SK-N-SH (cell line): ENCODE measurements around the gene KCTD11. TPM values are rescaled to one million over a fixed set of nuclear protein-coding genes. Genes with fewer than 3 reads are reported as not detected.

ENCODE experiments used
- CTCF ChIA-PET: fragments of 300-600, 350-600 bp; formaldehyde crosslinking; extraction: SDS; loops from one replicate; lab custom pipeline; 2021; lab: Yijun Ruan, JAX
- POLR2A ChIA-PET: fragments of 350-600 bp; sonication (Branson Sonifier 250); formaldehyde crosslinking; extraction: SDS; loops from one replicate; lab custom pipeline; 2020; ENCODE audit warnings: antibody characterized with exemption, inconsistent platforms; lab: Yijun Ruan, JAX
- DNase-seq: peaks from one replicate; pipeline ENCODE4 v3.0.0; 2012
- H2AFZ ChIP-seq: fragments of 200-600 bp; sonication (generic); 2 replicates; pipeline ENCODE4 v1.8.1; 2016; ENCODE audit warnings: antibody characterized with exemption, mild to moderate bottlenecking, low read depth
- H3F3A ChIP-seq: fragments of 200-600 bp; sonication (generic); replicated peaks from 2 replicates; pipeline ENCODE3; 2016; ENCODE audit warnings: antibody characterized with exemption, mild to moderate bottlenecking; ENCODE audit not compliant: insufficient read depth
- H3K27ac ChIP-seq, 2 experiments: fragments of 200-500 bp in 1 of 2; fragments of 200-600 bp in 1 of 2; sonication (Bioruptor generic) in 1 of 2; sonication (generic), shearing (Covaris generic) in 1 of 2; 2 replicates each; pipeline versions ENCODE4 v1.5.1 to v1.6.1; 2014 to 2016; ENCODE audit warnings: low read depth in 2 of 2, inconsistent platforms in 1 of 2, low read length in 1 of 2, mild to moderate bottlenecking in 1 of 2, mixed read lengths in 1 of 2
- H3K27me3 ChIP-seq: fragments of 200-600 bp; sonication (generic), shearing (Covaris generic); 2 replicates; pipeline ENCODE4 v1.6.1; 2016; ENCODE audit warnings: mixed run types; ENCODE audit not compliant: insufficient read depth
- H3K36me3 ChIP-seq, 2 experiments: fragments of 200-500 bp in 1 of 2; fragments of 200-600 bp in 1 of 2; sonication (Bioruptor generic) in 1 of 2; sonication (generic) in 1 of 2; replicated peaks in 1 of 2; 2 replicates each; pipeline versions ENCODE3 to v1.5.1; 2014 to 2016; ENCODE audit warnings: low read length in 1 of 2, mild to moderate bottlenecking in 1 of 2; ENCODE audit not compliant: insufficient read depth in 2 of 2, control insufficient read depth in 1 of 2
- H3K4me1 ChIP-seq, 2 experiments: fragments of 200-500 bp in 1 of 2; fragments of 200-600 bp in 1 of 2; sonication (Bioruptor generic) in 1 of 2; sonication (generic), shearing (Covaris generic) in 1 of 2; 2 replicates each; pipeline versions ENCODE4 v1.5.1 to v1.6.1; 2014 to 2016; ENCODE audit warnings: low read depth in 1 of 2, low read length in 1 of 2, mixed run types in 1 of 2; ENCODE audit not compliant: insufficient read depth in 2 of 2, control insufficient read depth in 1 of 2
- H3K4me2 ChIP-seq: fragments of 200-600 bp; sonication (generic), shearing (Covaris generic); 2 replicates; pipeline ENCODE4 v1.6.1; 2017; ENCODE audit warnings: mixed run types
- H3K4me3 ChIP-seq, 2 experiments: fragments of 200-500 bp in 1 of 2; fragments of 200-600 bp in 1 of 2; sonication (Bioruptor generic) in 1 of 2; sonication (generic), shearing (Covaris generic) in 1 of 2; 2 replicates each; pipeline versions ENCODE4 v1.5.1 to v1.8.1; 2014 to 2016; ENCODE audit warnings: low read depth in 2 of 2, inconsistent platforms in 1 of 2, low read length in 1 of 2, mild to moderate bottlenecking in 1 of 2, mixed read lengths in 1 of 2, moderate library complexity in 1 of 2
- H3K79me2 ChIP-seq: fragments of 200-600 bp; sonication (generic); 2 replicates; pipeline ENCODE4 v1.8.1; 2017; ENCODE audit warnings: mild to moderate bottlenecking; ENCODE audit not compliant: insufficient read depth
- H3K9ac ChIP-seq: fragments of 200-600 bp; sonication (generic); 2 replicates; pipeline ENCODE4 v1.6.1; 2017; ENCODE audit warnings: mixed run types
- H3K9me2 ChIP-seq: fragments of 200-600 bp; sonication (generic); 2 replicates; pipeline ENCODE4 v1.6.1; 2017; ENCODE audit warnings: mixed run types
- H3K9me3 ChIP-seq: fragments of 200-600 bp; sonication (generic); 2 replicates; pipeline ENCODE4 v1.6.1; 2017; ENCODE audit warnings: mixed run types, mild to moderate bottlenecking, moderate library complexity
- H4K20me1 ChIP-seq: fragments of 200-600 bp; sonication (generic); 2 replicates; pipeline ENCODE4 v1.6.1; 2017; ENCODE audit warnings: mild to moderate bottlenecking, mixed run types; ENCODE audit not compliant: insufficient read depth
- CHD2 ChIP-seq: fragments of 150-350 bp; IDR thresholded peaks from 2 replicates; pipeline ENCODE4 v1.6.1; 2018; ENCODE audit warnings: low read length; ENCODE audit not compliant: partially characterized antibody
- CTCF ChIP-seq: fragments of 200-600 bp; sonication (generic); IDR thresholded peaks from 2 replicates; pipeline ENCODE4 v1.6.1; 2017; ENCODE audit warnings: antibody characterized with exemption, mild to moderate bottlenecking, moderate library complexity
- FOXJ3 ChIP-seq: sonication (generic); formaldehyde crosslinking; IDR thresholded peaks from 2 replicates; pipeline ENCODE4 v1.5.1; 2020; ENCODE audit warnings: mild to moderate bottlenecking, missing genetic modification reagents
- FOXM1 ChIP-seq: IDR thresholded peaks from 2 replicates; pipeline ENCODE4 v1.4.0; 2012; ENCODE audit warnings: low read depth, mild to moderate bottlenecking
- GABPA ChIP-seq: IDR thresholded peaks from 2 replicates; pipeline ENCODE4 v1.4.0; 2012; ENCODE audit warnings: low read depth, mild to moderate bottlenecking
- JUND ChIP-seq: IDR thresholded peaks from 2 replicates; pipeline ENCODE4 v1.4.0; 2012
- MXI1 ChIP-seq: IDR thresholded peaks from 2 replicates; pipeline ENCODE4 v1.6.1; 2012; ENCODE audit warnings: mild to moderate bottlenecking, low read depth, low read length, improper control_type of control experiment
- NRF1 ChIP-seq: IDR thresholded peaks from 2 replicates; pipeline ENCODE4 v1.6.1; 2012; ENCODE audit warnings: low read depth, mild to moderate bottlenecking, low read length
- PBX3 ChIP-seq: IDR thresholded peaks from 2 replicates; pipeline ENCODE4; 2012
- POLR2AphosphoS5 ChIP-seq: IDR thresholded peaks from 2 replicates; pipeline ENCODE4 v1.6.1; 2012; ENCODE audit warnings: low read depth, low read length
- RAD21 ChIP-seq: IDR thresholded peaks from 2 replicates; pipeline ENCODE4 v1.6.1; 2012; ENCODE audit warnings: mild to moderate bottlenecking, low read length
- SIN3A ChIP-seq: IDR thresholded peaks from 2 replicates; pipeline ENCODE4 v1.6.1; 2012; ENCODE audit warnings: low read depth, mild to moderate bottlenecking, low read length, moderate library complexity, borderline replicate concordance
- SMC3 ChIP-seq: IDR thresholded peaks from 2 replicates; pipeline ENCODE4 v1.6.1; 2012; ENCODE audit warnings: low read depth, low read length, improper control_type of control experiment
- TAF1 ChIP-seq: IDR thresholded peaks from 2 replicates; pipeline ENCODE4 v1.6.1; 2012; ENCODE audit warnings: low read depth, mild to moderate bottlenecking, low read length, moderate library complexity, borderline replicate concordance
- TEAD4 ChIP-seq: IDR thresholded peaks from 2 replicates; pipeline ENCODE4 v1.4.0; 2012; ENCODE audit warnings: mild to moderate bottlenecking, borderline replicate concordance; ENCODE audit not compliant: insufficient read depth
- ZBTB33 ChIP-seq: IDR thresholded peaks from 2 replicates; pipeline ENCODE4 v1.4.0; 2012; ENCODE audit warnings: low read depth, borderline replicate concordance
- WGBS: methylation state at CpG from one replicate; pipeline ENCODE4 v1.1.6; 2017; ENCODE audit warnings: low lambda C conversion rate; 5-methylcytosine and 5-hydroxymethylcytosine counted together
- polyA plus RNA-seq, 3 experiments: library from polyadenylated mRNA; depleted of rRNA; stranded (reverse); fragments of >200 nt; gene quantifications; 2 replicates each; pipeline ENCODE4 v1.2.3, GENCODE V29; 2012

Gene KCTD11
- polyA plus RNA-seq, 1 of the 3 experiments (the other 2 are of a cell fraction) = 9.5 TPM

GRCh38 chr17:7393613-7394451 is 41.9 kb downstream of the KCTD11 start:
- Histone ChIP-seq H3K79me2 (peaks cover 22% of the 10 kb centered on the region; the same call in 1 of the 2 replicates), H3K27ac (peak overlapping the region; percentile 85 to 91; a peak in 3 of 4 replicates), H3K9me3 (no peaks in the 10 kb centered on the region), H3K4me1 (peaks cover 0 to 9% of the 10 kb centered on the region in 2 experiments; a peak in 1 of 4 replicates), H3K9me2 (no peaks in the 10 kb centered on the region), H3K4me2 (peak overlapping the region; percentile 99), H3F3A (peaks cover 11% of the 10 kb centered on the region), H3K9ac (peak overlapping the region; percentile 89), H3K4me3 (peak overlapping the region; percentile 79 to 92), H3K27me3 (no peaks in the 10 kb centered on the region), H4K20me1 (no peaks in the 10 kb centered on the region), H2AFZ (peak overlapping the region; percentile 79; the same call in 1 of the 2 replicates), H3K36me3 (peaks cover 18 to 31% of the 10 kb centered on the region in 2 experiments)
- ChIA-PET POLR2A (interaction anchor here (1.0 kb wide), 1 partner anchor 10 kb away, joined by 4 read pairs; the partner anchor contains the start of gene TMEM256), CTCF (interaction anchor here (1.1 to 2.5 kb wide), 5 partner anchors 9 to 109 kb away, joined by 3 to 13 read pairs (median 4); no protein-coding TSS in a partner anchor)
- 11% methylated on average over 29 of the region's 48 CpGs for WGBS
- no peak for TF ChIP-seq FOXJ3 (CRISPR knock-in tag)
- TF ChIP-seq FOXM1 = no peak
- no peak for TF ChIP-seq PBX3
- peak; percentile 36 for TF ChIP-seq RAD21
- TF ChIP-seq MXI1 = 0 out of 2 replicates have a peak, but pooled peaks have one; percentile 24
- peak; percentile 32 for TF ChIP-seq CTCF
- no peak for TF ChIP-seq GABPA
- TF ChIP-seq SMC3 = no peak
- DNase-seq = peak; percentile 74

GRCh38 chr17:7394452-7395191 is 42.7 kb downstream of the KCTD11 start, which contains the start of gene PLSCR3:
TSS of gene PLSCR3 (minus strand) at chr17:7394525. CDS start at chr17:7394110, 415 bp downstream.
- H3K9me2 ChIP-seq = no peaks in the 10 kb centered on the region
- peak within 1 kb of the TSS; percentile 85 to 91 for H3K27ac ChIP-seq
- peak within 1 kb of the TSS; percentile 99 for H3K4me2 ChIP-seq
- H3F3A ChIP-seq = peaks cover 16% of the 10 kb centered on the region
- ChIA-PET CTCF (interaction anchor here (1.5 to 2.5 kb wide), 3 partner anchors 11 to 108 kb away, joined by 4 to 13 read pairs (median 6); no protein-coding TSS in a partner anchor), POLR2A (interaction anchor here (1.0 kb wide), 1 partner anchor 9 kb away, joined by 4 read pairs; the partner anchor contains the start of gene TMEM256)
- 1% methylated on average over 33 of the region's 71 CpGs for WGBS
- no peaks in the 10 kb centered on the region for H4K20me1 ChIP-seq
- peaks cover 22% of the 10 kb centered on the region; the same call in 1 of the 2 replicates for H3K79me2 ChIP-seq
- peak within 1 kb of the TSS; percentile 79 to 92 for H3K4me3 ChIP-seq
- peaks cover 0 to 9% of the 10 kb centered on the region in 2 experiments; a peak in 1 of 4 replicates for H3K4me1 ChIP-seq
- no peaks in the 10 kb centered on the region for H3K9me3 ChIP-seq
- H3K36me3 ChIP-seq = peaks cover 16 to 23% of the 10 kb centered on the region in 2 experiments
- peak; percentile 98 for DNase-seq
- no peaks in the 10 kb centered on the region for H3K27me3 ChIP-seq
- H3K9ac ChIP-seq = peak within 1 kb of the TSS; percentile 89
- peak within 1 kb of the TSS; percentile 79 for H2AFZ ChIP-seq
- peak; percentile 60 for TF ChIP-seq TAF1
- no peak for TF ChIP-seq ZBTB33
- peak; percentile 19; the same call in 1 of the 2 replicates for TF ChIP-seq SIN3A
- TF ChIP-seq POLR2AphosphoS5 = peak; percentile 85
- no peak for TF ChIP-seq TEAD4
- TF ChIP-seq NRF1 = peak; percentile 49; the same call in 1 of the 2 replicates
- TF ChIP-seq RAD21 = no peak
- no peak for TF ChIP-seq CHD2
- no peak for TF ChIP-seq JUND
- TF ChIP-seq MXI1 = peak; percentile 78
- peak; percentile 39 for TF ChIP-seq CTCF
